Keratinocyte (primary cell): Measurements from ENCODE around the gene EMP1. TPM values are rescaled to one million over a fixed set of nuclear protein-coding genes. Genes with fewer than 3 reads are reported as not detected.

ENCODE experiments used
- DNase-seq: peaks from one replicate; pipeline ENCODE4 v3.0.0-alpha.2; 2011; ENCODE audit warnings: low read depth, missing footprints, low spot score
- FAIRE-seq: peaks from 2 replicates; lab custom pipeline; 2011; peaks lifted over from hg19 to GRCh38; lab: Jason Lieb, UNC
- H2AFZ ChIP-seq: 2 replicates; pipeline ENCODE4 v1.6.0; 2012; ENCODE audit warnings: low read length, control low read depth, inconsistent platforms; ENCODE audit not compliant: control insufficient read depth
- H3K27ac ChIP-seq: 2 replicates; pipeline ENCODE4 v1.5.1; 2011; ENCODE audit warnings: low read length; ENCODE audit not compliant: control insufficient read depth, insufficient read depth
- H3K27me3 ChIP-seq: 3 replicates; pipeline ENCODE4 v1.6.0; 2011; ENCODE audit warnings: low read length; ENCODE audit not compliant: control insufficient read depth, insufficient read depth; ENCODE audit errors: extremely low read depth
- H3K36me3 ChIP-seq, 2 experiments: 2 replicates in 1 of 2; 3 replicates in 1 of 2; pipeline ENCODE4 v1.5.1; 2011; ENCODE audit warnings: low read length in 2 of 2, mild to moderate bottlenecking in 1 of 2; ENCODE audit not compliant: control insufficient read depth in 2 of 2, insufficient read depth in 2 of 2; ENCODE audit errors: extremely low read depth in 1 of 2
- H3K4me1 ChIP-seq: 3 replicates; pipeline ENCODE4 v1.5.1; 2011; ENCODE audit warnings: low read length; ENCODE audit not compliant: control insufficient read depth, insufficient read depth; ENCODE audit errors: extremely low read depth
- H3K4me2 ChIP-seq: 3 replicates; pipeline ENCODE4 v1.6.0; 2011; ENCODE audit warnings: low read depth, low read length; ENCODE audit not compliant: control insufficient read depth, insufficient read depth; ENCODE audit errors: extremely low read depth
- H3K4me3 ChIP-seq, 3 experiments: fragments of 200-600 bp in 1 of 3; sonication (generic) in 1 of 3; 2 replicates in 2 of 3; 3 replicates in 1 of 3; pipeline ENCODE4 v1.5.1; 2011 to 2016; ENCODE audit warnings: low read length in 3 of 3, mild to moderate bottlenecking in 3 of 3, control low read depth in 2 of 3, inconsistent platforms in 1 of 3, low read depth in 1 of 3, mixed read lengths in 1 of 3, mixed run types in 1 of 3, moderate library complexity in 1 of 3; ENCODE audit not compliant: control insufficient read depth in 2 of 3, insufficient read depth in 2 of 3; ENCODE audit errors: extremely low read depth in 1 of 3
- H3K79me2 ChIP-seq: 2 replicates; pipeline ENCODE4 v1.6.0; 2012; ENCODE audit warnings: low read length; ENCODE audit not compliant: control insufficient read depth, insufficient read depth
- H3K9ac ChIP-seq: 3 replicates; pipeline ENCODE4 v1.6.0; 2011; ENCODE audit warnings: low read length; ENCODE audit not compliant: control insufficient read depth, insufficient read depth; ENCODE audit errors: extremely low read depth
- H3K9me1 ChIP-seq: 3 replicates; pipeline ENCODE4 v1.6.0; 2011; ENCODE audit warnings: low read length; ENCODE audit not compliant: control insufficient read depth, insufficient read depth; ENCODE audit errors: extremely low read depth
- H3K9me3 ChIP-seq: 2 replicates; pipeline ENCODE4 v1.5.1; 2012; ENCODE audit warnings: low read depth, low read length; ENCODE audit not compliant: control insufficient read depth
- H4K20me1 ChIP-seq: 3 replicates; pipeline ENCODE4 v1.6.0; 2011; ENCODE audit warnings: low read length; ENCODE audit not compliant: control insufficient read depth, insufficient read depth; ENCODE audit errors: extremely low read depth
- CTCF ChIP-seq, 3 experiments: IDR thresholded peaks in 1 of 3; conservative IDR thresholded peaks in 1 of 3; optimal IDR thresholded peaks in 1 of 3; 2 replicates in 2 of 3; 3 replicates in 1 of 3; pipeline versions ENCODE3 to v1.5.1; 2011; ENCODE audit warnings: low read length in 3 of 3, mild to moderate bottlenecking in 3 of 3, moderate library complexity in 2 of 3, control low read depth in 1 of 3, inconsistent platforms in 1 of 3; ENCODE audit not compliant: insufficient read depth in 2 of 3; ENCODE audit errors: extremely low read depth in 1 of 3
- EZH2 ChIP-seq: IDR thresholded peaks from one replicate; pipeline ENCODE4 v1.6.1; 2012; ENCODE audit warnings: inconsistent platforms, mild to moderate bottlenecking, low read length, moderate library complexity
- dilution Hi-C: fragments of 300-500 bp; cut with MboI; formaldehyde crosslinking; loops from one replicate; pipeline ENCODE4 v1.7.0; 2020; ENCODE audit warnings: low sequenced_read_pairs; ENCODE audit not compliant: extremely low pct_ligation_motif_present
- polyA plus RNA-seq, 5 experiments: library from polyadenylated mRNA; depleted of rRNA in 3 of 5; stranded (reverse) in 3 of 5; stranded (forward) in 1 of 5; unstranded in 1 of 5; fragments of >200 nt; gene quantifications; 1 replicate in 1 of 5; 2 replicates in 3 of 5; 3 replicates in 1 of 5; pipeline versions ENCODE4 v1.2.1 to v1.2.3, GENCODE V29; 2011 to 2012; ENCODE audit warnings: missing spikeins in 2 of 5, low read depth in 1 of 5, low replicate concordance in 1 of 5

Gene EMP1
- polyA plus RNA-seq, 1 donor (not counting 4 experiments of a cell fraction or from before 2014, with no cell fraction given) = 583 TPM

DNA sequence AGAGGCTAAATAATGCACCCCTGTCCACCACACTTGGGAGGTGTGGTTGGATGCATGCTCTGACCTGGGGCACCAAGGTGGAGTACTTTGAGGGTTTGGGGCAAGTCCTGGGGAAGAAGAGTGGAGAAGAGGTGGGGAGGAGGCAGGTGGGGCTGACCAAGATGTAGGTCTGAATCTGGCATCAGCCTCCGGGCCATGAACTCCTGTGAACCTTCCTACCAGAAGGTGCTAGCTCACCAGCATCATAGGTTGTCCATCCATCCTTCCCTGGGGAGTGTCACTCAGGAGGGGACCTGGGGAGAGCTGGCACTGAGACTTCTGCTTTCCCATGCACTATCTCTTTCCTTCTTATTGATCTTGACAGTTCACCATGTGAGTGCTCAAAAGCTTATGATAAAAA is 13.6 kb upstream of the EMP1 start:
- Histone ChIP-seq H3K4me3 (no peak overlapping the region), H3K9me3 (no peaks in the 10 kb centered on the region), H3K4me2 (no peak overlapping the region), H4K20me1 (no peaks in the 10 kb centered on the region), H3K9ac (no peak overlapping the region), H3K9me1 (no peaks in the 10 kb centered on the region), H3K4me1 (peaks cover 26% of the 10 kb centered on the region), H3K36me3 (no peaks in the 10 kb centered on the region), H3K27ac (no peak overlapping the region), H3K79me2 (no peaks in the 10 kb centered on the region), H2AFZ (no peak overlapping the region), H3K27me3 (no peaks in the 10 kb centered on the region)
- TF ChIP-seq CTCF (optimal IDR thresholded peaks at IDR 0.05 in 1 of 3, IDR thresholded peaks at IDR 0.05 in 1 of 3, conservative IDR thresholded peaks at IDR 0.05 in 1 of 3; ENCODE audit: extremely low read depth in 1 of 3, insufficient read depth in 2 of 3, low read length in 3 of 3) = no peak
- no peak for TF ChIP-seq EZH2
- dilution Hi-C loops = no loop called here
- no peak for FAIRE-seq
- DNase-seq = no peak

- Histone ChIP-seq H3K4me2 (no peak overlapping the region), H3K9me3 (no peaks in the 10 kb centered on the region), H3K36me3 (no peaks in the 10 kb centered on the region), H3K9ac (no peak overlapping the region), H3K79me2 (no peaks in the 10 kb centered on the region), H4K20me1 (no peaks in the 10 kb centered on the region), H2AFZ (no peak overlapping the region), H3K9me1 (no peaks in the 10 kb centered on the region), H3K4me3 (no peak overlapping the region), H3K27ac (no peak overlapping the region), H3K4me1 (peaks cover 27% of the 10 kb centered on the region), H3K27me3 (no peaks in the 10 kb centered on the region)
- DNase-seq = no peak
- no peak for TF ChIP-seq CTCF (optimal IDR thresholded peaks at IDR 0.05 in 1 of 3, IDR thresholded peaks at IDR 0.05 in 1 of 3, conservative IDR thresholded peaks at IDR 0.05 in 1 of 3; ENCODE audit: extremely low read depth in 1 of 3, insufficient read depth in 2 of 3, low read length in 3 of 3)
- TF ChIP-seq EZH2 = no peak
- dilution Hi-C loops = no loop called here
- no peak for FAIRE-seq
These were observed 12.9 kb upstream of the EMP1 start for GRCh38 chr12:13183620-13184019.
